DMS 273 (cell line): ENCODE data around the gene NOL4L.
"Not testable (repeated sequence)": the region's sequence is repeated elsewhere in the genome, so short reads cannot be mapped to it uniquely, and the experiment has no call there.

Experiments used
- DNase-seq: peaks from one replicate; lab custom pipeline; 2025; ENCODE audit not compliant: unreplicated experiment; lab: John Stamatoyannopoulos, UW

Gene NOL4L

GRCh38 chr20:32435449-32436107 is 149.6 kb downstream of the NOL4L start:
- no peak for DNase-seq

- no peak for DNase-seq
These were observed 150.7 kb downstream of the NOL4L start for GRCh38 chr20:32434434-32434833.

GRCh38 chr20:32433311-32434021 is 151.7 kb downstream of the NOL4L start:
- DNase-seq = no peak

GRCh38 chr20:32432277-32432676 is 152.9 kb downstream of the NOL4L start:
- no peak for DNase-seq

GRCh38 chr20:32431457-32431856 is 153.7 kb downstream of the NOL4L start:
- DNase-seq = no peak

- DNase-seq = no peak
These were observed 155.3 kb downstream of the NOL4L start for GRCh38 chr20:32429745-32430360.

GRCh38 chr20:32429343-32429742 is 155.8 kb downstream of the NOL4L start:
- DNase-seq = no peak

GRCh38 chr20:32427996-32428395 is 157.1 kb downstream of the NOL4L start:
- DNase-seq = no peak

- no peak for DNase-seq
These were observed 163.8 kb downstream of the NOL4L start for GRCh38 chr20:32421290-32421689.

GRCh38 chr20:32418376-32418775 is 166.8 kb downstream of the NOL4L start:
- no peak for DNase-seq

- DNase-seq = no peak
These were observed 168.9 kb downstream of the NOL4L start for GRCh38 chr20:32416206-32416605.

- DNase-seq = no peak
These were observed 169.6 kb downstream of the NOL4L start for GRCh38 chr20:32415494-32415893.

GRCh38 chr20:32411955-32412706 is 173.0 kb downstream of the NOL4L start:
- no peak for DNase-seq

GRCh38 chr20:32407131-32407750 is 177.9 kb downstream of the NOL4L start:
- DNase-seq = not testable (repeated sequence)

- no peak for DNase-seq
These were observed 178.4 kb downstream of the NOL4L start for GRCh38 chr20:32406701-32407100.

- DNase-seq = no peak
These were observed 181.1 kb downstream of the NOL4L start for GRCh38 chr20:32404017-32404416.

GRCh38 chr20:32400476-32400875 is 184.7 kb downstream of the NOL4L start:
- no peak for DNase-seq

- no peak for DNase-seq
These were observed 187.5 kb downstream of the NOL4L start for GRCh38 chr20:32397567-32398084.

GRCh38 chr20:32396646-32397160 is 188.4 kb downstream of the NOL4L start:
- DNase-seq = no peak

- DNase-seq = no peak
These were observed 190.1 kb downstream of the NOL4L start for GRCh38 chr20:32395066-32395465.
